Peyer's patch (tissue), 4 donors: ENCODE measurements around the gene CDK10. TPM values are rescaled to one million over a fixed set of nuclear protein-coding genes. Genes with fewer than 3 reads are reported as not detected.

Experiments used
- DNase-seq, 3 donors: peaks; one replicate each; pipeline ENCODE4 v3.0.0-alpha.2; 2017 to 2019
- H3K27ac ChIP-seq, 4 donors: fragments of 200-600 bp; sonication (generic); one replicate each; pipeline ENCODE4 v1.5.1; 2016 to 2019
- H3K27me3 ChIP-seq, 2 donors: fragments of 200-600 bp; sonication (generic); one replicate each; pipeline ENCODE4 v1.5.1; 2019
- H3K36me3 ChIP-seq, 3 donors: fragments of 200-600 bp; sonication (generic); one replicate each; pipeline ENCODE4 v1.5.1; 2016 to 2019
- H3K4me1 ChIP-seq, 4 donors: fragments of 200-600 bp; sonication (generic); one replicate each; pipeline ENCODE4 v1.5.1; 2016 to 2019
- H3K4me3 ChIP-seq, 4 donors: fragments of 200-600 bp; sonication (generic); 1 replicate in 3 of 4; 2 replicates in 1 of 4; pipeline ENCODE4 v1.5.1; 2016 to 2019; ENCODE audit warnings: mild to moderate bottlenecking in 1 of 4
- H3K9me3 ChIP-seq, 4 donors: fragments of 200-600 bp; sonication (generic); one replicate each; pipeline ENCODE4 v1.5.1; 2016 to 2019; ENCODE audit warnings: mild to moderate bottlenecking in 1 of 4
- POLR2A ChIP-seq, 2 donors: fragments of 450-650 bp; IDR thresholded peaks; one replicate each; pipeline ENCODE4 v1.5.1; 2017; ENCODE audit warnings: antibody characterized with exemption in 2 of 2, mild to moderate bottlenecking in 2 of 2, moderate library complexity in 2 of 2
- total RNA-seq, 4 donors: library from RNA; depleted of rRNA; stranded (reverse); fragments of >200 nt; gene quantifications; one replicate each; pipeline ENCODE4 v1.1.0, GENCODE V29; 2016
- TF ChIP-seq, protein P1 (sequence below), 6 experiments: fragments of 450-650 bp in 4 of 6; fragments of 200-600 bp in 2 of 6; sonication (generic) in 1 of 6; IDR thresholded peaks; one replicate each; pipeline ENCODE4 v1.5.1; 2017 to 2019; ENCODE audit warnings: antibody characterized with exemption in 6 of 6, mild to moderate bottlenecking in 3 of 6, moderate library complexity in 1 of 6

The CDK10 gene
- total RNA-seq, 4 donors from 2014 or later, result 97.9 to 198 (median 158) TPM

DNA sequence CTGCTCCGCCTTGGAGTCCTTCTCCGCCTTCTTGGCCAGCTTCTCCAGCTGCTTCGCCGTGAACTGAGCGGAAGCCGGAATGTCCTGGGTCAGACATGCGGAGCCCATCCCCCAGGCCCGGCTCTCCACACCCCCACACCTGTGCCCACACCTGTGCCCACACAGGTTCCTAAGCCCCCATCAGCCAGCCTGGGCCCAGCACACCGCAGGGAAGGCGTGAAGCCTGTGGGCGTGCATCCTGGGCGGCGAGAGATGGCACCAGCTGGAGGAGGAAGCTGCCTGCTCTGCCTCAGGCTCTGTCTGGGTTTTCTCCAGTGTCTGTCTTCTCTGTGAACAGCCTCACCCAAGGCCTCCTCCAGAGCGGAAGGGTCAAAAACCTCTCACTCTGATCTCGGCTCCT is 34.9 kb upstream of the CDK10 start:
- Histone ChIP-seq H3K27me3 (no peaks in the 10 kb centered on the region), H3K27ac (no peak overlapping the region), H3K9me3 (no peaks in the 10 kb centered on the region), H3K4me3 (no peak overlapping the region), H3K4me1 (peaks cover 2 to 15% (median 5%) of the 10 kb centered on the region in 4 donors), H3K36me3 (peaks cover 0 to 60% (median 0%) of the 10 kb centered on the region in 3 donors)
- no peak for DNase-seq
- TF ChIP-seq POLR2A (IDR thresholded peaks at IDR 0.05), result no peak
- TF ChIP-seq, protein P1, sequence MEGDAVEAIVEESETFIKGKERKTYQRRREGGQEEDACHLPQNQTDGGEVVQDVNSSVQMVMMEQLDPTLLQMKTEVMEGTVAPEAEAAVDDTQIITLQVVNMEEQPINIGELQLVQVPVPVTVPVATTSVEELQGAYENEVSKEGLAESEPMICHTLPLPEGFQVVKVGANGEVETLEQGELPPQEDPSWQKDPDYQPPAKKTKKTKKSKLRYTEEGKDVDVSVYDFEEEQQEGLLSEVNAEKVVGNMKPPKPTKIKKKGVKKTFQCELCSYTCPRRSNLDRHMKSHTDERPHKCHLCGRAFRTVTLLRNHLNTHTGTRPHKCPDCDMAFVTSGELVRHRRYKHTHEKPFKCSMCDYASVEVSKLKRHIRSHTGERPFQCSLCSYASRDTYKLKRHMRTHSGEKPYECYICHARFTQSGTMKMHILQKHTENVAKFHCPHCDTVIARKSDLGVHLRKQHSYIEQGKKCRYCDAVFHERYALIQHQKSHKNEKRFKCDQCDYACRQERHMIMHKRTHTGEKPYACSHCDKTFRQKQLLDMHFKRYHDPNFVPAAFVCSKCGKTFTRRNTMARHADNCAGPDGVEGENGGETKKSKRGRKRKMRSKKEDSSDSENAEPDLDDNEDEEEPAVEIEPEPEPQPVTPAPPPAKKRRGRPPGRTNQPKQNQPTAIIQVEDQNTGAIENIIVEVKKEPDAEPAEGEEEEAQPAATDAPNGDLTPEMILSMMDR (IDR thresholded peaks at IDR 0.05), result no peak

DNA sequence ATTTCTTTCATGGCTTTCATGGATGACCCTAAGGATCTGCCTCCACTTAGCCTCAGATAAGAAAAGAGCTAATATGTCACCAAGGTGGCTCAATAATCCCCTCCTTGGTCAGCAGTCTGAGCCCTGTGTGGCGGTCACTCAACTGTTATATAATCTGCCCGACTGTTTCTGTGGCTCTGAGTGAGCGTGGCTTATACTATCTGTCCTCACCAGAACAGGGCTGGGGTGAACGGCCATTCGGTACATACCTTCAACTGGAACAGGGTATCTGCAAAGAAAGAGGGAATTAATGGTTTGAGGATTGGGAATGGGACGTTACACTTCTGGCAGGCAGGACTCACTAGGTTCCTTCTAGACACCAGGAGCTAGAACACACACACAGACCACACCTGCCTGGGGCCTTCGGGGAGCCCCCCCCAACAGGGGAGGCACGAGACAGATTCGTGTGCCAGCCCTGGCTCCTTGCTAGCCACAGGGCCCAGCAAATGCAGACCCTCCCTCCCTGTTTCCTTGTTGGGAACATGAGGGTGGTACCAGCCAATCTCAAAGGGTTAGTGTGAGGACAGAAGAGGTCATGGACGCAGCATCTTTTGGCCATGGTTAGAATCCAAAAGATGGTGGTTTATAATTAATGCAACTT is 32.7 kb upstream of the CDK10 start:
- peaks cover 0 to 50% (median 0%) of the 10 kb centered on the region in 3 donors for H3K36me3 ChIP-seq
- no peak for DNase-seq
- TF ChIP-seq, protein P1 (IDR thresholded peaks at IDR 0.05), result no peak
- no peak for TF ChIP-seq POLR2A (IDR thresholded peaks at IDR 0.05)

DNA sequence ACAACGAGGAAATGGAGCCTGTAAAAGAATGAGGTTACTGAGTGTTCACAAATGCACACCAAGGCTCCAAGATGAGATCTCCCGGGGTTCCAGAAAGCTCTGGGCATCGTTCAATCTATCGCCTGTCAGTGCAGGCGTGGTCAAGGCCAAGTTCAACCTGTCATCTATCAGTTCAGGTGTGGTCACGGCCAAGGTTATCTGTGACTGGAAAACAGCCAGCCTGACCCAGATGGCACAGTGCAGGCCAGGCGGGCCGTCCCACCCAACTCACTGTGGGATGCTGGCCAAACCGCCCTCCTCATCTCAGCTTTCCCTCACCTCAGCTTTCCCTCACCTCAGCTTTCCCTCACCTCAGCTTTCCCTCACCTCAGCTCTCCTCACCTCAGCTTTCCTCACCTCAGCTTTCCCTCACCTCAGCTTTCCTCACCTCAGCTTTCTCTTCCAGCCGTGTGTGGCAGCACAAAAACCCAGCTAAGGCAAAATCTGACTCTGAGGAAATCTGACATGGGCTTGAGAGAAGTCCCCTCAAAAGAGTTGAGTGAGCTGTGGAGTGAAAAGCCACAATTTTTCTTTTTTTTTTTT is 31.3 kb upstream of the CDK10 start:
- Histone ChIP-seq H3K9me3 (no peaks in the 10 kb centered on the region), H3K4me1 (peaks cover 4 to 30% (median 11%) of the 10 kb centered on the region in 4 donors), H3K27me3 (no peaks in the 10 kb centered on the region), H3K36me3 (peaks cover 0 to 38% (median 0%) of the 10 kb centered on the region in 3 donors), H3K4me3 (no peak overlapping the region), H3K27ac (peak overlapping the region in 2 of 4 donors; percentile 26 to 50)
- peak in 1 of 3 donors; percentile 67 for DNase-seq
- TF ChIP-seq, protein P1 (IDR thresholded peaks at IDR 0.05), result no peak
- TF ChIP-seq POLR2A (IDR thresholded peaks at IDR 0.05), result no peak

More for the DNA sequence above, 32.7 kb upstream of the CDK10 start:
- Histone ChIP-seq H3K4me1 (peaks cover 4 to 25% (median 10%) of the 10 kb centered on the region in 4 donors), H3K4me3 (no peak overlapping the region), H3K9me3 (no peaks in the 10 kb centered on the region), H3K27me3 (no peaks in the 10 kb centered on the region), H3K27ac (no peak overlapping the region)

DNA sequence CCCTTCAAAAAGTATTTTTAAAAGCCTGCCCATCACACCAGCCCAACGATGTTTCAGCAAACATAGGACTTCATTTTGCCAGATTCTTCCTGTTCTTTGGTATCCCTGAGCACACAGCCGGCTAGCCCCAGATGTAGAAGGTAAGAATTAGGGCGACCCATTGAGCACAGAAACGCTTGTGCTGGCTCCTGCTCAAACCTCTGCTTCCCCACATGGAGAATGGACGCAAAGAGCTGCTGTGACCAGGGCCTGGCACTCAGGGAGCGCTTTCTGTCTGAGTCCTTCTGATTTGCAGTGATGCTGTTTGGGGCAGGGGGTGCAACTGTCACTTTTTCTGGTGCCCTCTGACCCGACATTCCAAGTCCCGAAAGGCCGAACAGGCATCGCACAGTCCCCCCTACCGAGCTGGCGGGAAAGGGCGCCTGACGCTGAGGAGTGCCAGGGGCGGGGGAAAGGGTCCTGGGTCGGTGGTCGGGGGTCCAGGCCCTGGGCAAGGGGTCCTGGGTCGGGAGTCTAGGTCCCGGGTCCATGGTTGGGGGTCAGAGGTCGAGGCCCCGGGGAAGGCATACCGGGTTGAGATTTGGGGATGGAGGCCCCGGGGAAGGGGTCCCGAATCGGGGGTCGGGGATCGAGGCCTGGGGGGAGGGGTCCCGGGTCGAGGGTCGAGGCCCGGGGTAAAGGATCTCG is 29.9 kb upstream of the CDK10 start:
- peak overlapping the region; percentile 85 to 99 (median 91) for H3K4me3 ChIP-seq
- TF ChIP-seq, protein P1 (IDR thresholded peaks at IDR 0.05), result no peak
- no peak for TF ChIP-seq POLR2A (IDR thresholded peaks at IDR 0.05)
- DNase-seq, result no peak
- peak overlapping the region; percentile 85 to 90 (median 90) for H3K27ac ChIP-seq
- H3K9me3 ChIP-seq, result no peaks in the 10 kb centered on the region
- H3K27me3 ChIP-seq, result no peaks in the 10 kb centered on the region
- peaks cover 0 to 24% (median 0%) of the 10 kb centered on the region in 3 donors for H3K36me3 ChIP-seq
- H3K4me1 ChIP-seq, result peaks cover 4 to 30% (median 11%) of the 10 kb centered on the region in 4 donors

DNA sequence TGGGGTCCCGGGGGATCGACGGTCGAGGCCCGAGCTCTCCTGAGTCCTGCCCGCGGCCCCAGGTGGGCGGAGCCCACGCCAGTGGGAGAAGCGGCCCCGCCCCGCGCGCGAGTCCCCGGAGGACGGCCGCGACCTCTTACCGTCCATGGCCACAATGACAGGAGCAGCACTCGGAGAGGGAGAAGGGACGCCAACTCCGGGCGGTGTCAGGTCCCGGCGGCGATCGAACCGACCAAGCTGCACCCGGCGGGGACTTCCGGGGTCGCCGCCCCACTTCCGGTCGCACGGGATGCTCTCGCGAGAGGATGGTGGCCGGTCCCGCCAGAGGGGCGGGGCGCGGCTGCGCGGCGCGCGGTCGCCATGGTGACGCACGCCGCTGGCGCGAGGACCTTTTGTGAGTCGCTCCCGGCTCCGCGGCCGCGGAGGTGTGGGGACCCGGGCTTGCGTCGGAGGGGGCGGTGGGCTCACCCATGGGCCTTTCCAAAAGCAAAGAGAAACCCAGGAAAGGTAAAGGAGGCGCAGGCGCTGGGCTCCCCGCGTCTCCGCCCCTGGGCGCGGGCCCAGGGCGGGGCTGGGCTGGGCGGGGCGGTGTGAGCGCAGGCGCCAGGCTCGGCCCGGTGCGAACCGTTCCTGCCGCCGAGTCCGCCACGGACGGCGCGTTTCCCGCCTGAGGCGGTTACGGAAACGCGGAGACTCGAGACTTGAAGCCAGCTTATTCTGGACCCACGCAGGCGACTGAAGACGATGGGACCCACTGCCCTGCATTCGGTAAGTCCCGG is 28.9 kb upstream of the CDK10 start, which contains the start of the genes CHMP1A and SPATA33:
CHMP1A (minus strand) TSS at position 267 of the 779 bp plus-strand sequence; CDS start at position 147, 120 bp downstream.
SPATA33 (plus strand) TSS at position 395 of the 779 bp plus-strand sequence; CDS start at position 471, 76 bp downstream.
- no peaks in the 10 kb centered on the region for H3K27me3 ChIP-seq
- peaks cover 0 to 19% (median 0%) of the 10 kb centered on the region in 3 donors for H3K36me3 ChIP-seq
- TF ChIP-seq, protein P1 (IDR thresholded peaks at IDR 0.05), result no peak
- peak; percentile 74 to 79 for TF ChIP-seq POLR2A (IDR thresholded peaks at IDR 0.05)
- peak within 1 kb of the TSS; percentile 85 to 90 (median 90) for H3K27ac ChIP-seq
- DNase-seq, result peak; percentile 83 to 95 (median 94)
- no peaks in the 10 kb centered on the region for H3K9me3 ChIP-seq
- H3K4me3 ChIP-seq, result peak within 1 kb of the TSS; percentile 85 to 99 (median 91)
- H3K4me1 ChIP-seq, result peaks cover 4 to 30% (median 11%) of the 10 kb centered on the region in 4 donors
